ENCODE data around the gene COL23A1. TPM values are rescaled to one million over a fixed set of nuclear protein-coding genes. Genes with fewer than 3 reads are reported as not detected.

The COL23A1 gene
- total RNA-seq, 4 donors from 2014 or later = 7.9 to 20.4 (median 12.0) TPM

DNA sequence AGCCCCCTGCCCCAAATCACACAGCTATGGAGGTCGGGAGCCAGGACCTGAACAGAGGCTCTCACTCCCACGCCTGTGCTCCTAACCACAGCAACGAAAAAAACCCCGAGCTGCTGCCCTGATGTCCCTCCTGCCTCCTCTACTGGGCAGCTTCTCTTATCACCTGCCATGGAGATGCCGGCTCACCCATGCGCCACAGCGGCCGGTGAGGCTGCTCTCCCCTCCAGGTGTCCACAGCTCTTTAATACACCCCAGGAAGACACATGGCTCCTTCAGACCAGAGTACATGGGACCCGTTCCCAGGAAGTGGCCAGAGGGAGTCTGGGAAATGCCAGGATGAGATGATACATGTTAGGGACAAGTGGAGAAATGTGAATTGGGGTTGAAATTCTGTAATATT, 110.9 kb downstream of the COL23A1 start:
- Histone ChIP-seq H3K4me3 (no peak overlapping the region), H3K36me3 (no peaks in the 10 kb centered on the region), H3K4me1 (peaks cover 0 to 7% (median 0%) of the 10 kb centered on the region in 4 donors), H3K27me3 (no peaks in the 10 kb centered on the region), H3K9me3 (no peaks in the 10 kb centered on the region), H3K27ac (no peak overlapping the region)
- TF ChIP-seq POLR2A (IDR thresholded peaks at IDR 0.05) (no peak), EP300 (IDR thresholded peaks at IDR 0.05) (no peak)
- TF ChIP-seq, protein P1, sequence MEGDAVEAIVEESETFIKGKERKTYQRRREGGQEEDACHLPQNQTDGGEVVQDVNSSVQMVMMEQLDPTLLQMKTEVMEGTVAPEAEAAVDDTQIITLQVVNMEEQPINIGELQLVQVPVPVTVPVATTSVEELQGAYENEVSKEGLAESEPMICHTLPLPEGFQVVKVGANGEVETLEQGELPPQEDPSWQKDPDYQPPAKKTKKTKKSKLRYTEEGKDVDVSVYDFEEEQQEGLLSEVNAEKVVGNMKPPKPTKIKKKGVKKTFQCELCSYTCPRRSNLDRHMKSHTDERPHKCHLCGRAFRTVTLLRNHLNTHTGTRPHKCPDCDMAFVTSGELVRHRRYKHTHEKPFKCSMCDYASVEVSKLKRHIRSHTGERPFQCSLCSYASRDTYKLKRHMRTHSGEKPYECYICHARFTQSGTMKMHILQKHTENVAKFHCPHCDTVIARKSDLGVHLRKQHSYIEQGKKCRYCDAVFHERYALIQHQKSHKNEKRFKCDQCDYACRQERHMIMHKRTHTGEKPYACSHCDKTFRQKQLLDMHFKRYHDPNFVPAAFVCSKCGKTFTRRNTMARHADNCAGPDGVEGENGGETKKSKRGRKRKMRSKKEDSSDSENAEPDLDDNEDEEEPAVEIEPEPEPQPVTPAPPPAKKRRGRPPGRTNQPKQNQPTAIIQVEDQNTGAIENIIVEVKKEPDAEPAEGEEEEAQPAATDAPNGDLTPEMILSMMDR (IDR thresholded peaks at IDR 0.05) = no peak
- DNase-seq (ENCODE audit: low spot score in 2 of 2) = no peak
- WGBS, 2 donors = 91 to 93% methylated on average over 9 of the region's 9 CpGs

DNA sequence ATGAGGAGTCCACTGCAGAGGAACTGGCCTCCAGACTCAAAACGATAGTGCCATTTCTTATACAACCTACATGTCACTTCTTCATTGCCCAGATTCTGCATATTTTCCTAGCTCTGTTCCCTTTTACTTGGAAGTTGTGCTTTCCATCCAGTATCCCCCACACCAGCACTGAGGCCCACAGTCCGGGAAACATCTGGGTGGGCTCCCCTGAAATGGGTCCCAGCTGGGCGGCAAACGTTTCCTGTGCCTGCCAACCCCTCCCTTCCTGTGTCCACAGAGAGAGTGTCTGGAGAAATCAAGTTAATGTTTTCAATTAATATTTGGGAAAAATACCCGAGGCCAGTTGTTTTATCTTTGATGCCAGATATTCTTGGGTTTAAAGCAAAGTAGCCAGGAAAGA, 111.8 kb downstream of the COL23A1 start:
- WGBS, 2 donors = 35 to 49% methylated on average over 5 of the region's 5 CpGs
- Histone ChIP-seq H3K27me3 (no peaks in the 10 kb centered on the region), H3K27ac (no peak overlapping the region), H3K4me1 (peaks cover 0 to 15% (median 0%) of the 10 kb centered on the region in 4 donors), H3K4me3 (no peak overlapping the region), H3K36me3 (no peaks in the 10 kb centered on the region), H3K9me3 (no peaks in the 10 kb centered on the region)
- no peak for DNase-seq (ENCODE audit: low spot score in 2 of 2)
- TF ChIP-seq EP300 (IDR thresholded peaks at IDR 0.05) (no peak), POLR2A (IDR thresholded peaks at IDR 0.05) (no peak)
- TF ChIP-seq, protein P1 (IDR thresholded peaks at IDR 0.05) = no peak

DNA sequence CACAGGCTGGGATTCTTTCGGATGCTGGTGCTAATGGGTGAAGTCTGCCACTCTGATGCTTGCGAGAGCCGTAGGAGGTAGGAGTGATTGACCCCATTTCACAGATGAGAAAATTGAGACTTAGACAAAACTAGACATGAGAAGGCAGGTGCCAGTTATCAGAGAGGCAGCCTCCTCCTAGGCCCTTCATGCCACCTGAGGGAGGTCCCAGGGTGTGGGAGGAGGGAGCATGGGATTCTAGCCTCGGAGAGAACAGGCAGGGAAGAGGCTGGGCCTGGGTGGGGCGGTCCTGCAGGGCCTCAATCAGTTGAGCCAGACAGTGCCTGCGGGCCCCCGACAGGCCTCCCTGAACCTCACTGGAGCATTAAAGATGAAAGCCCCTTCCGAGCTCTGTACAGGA, 112.4 kb downstream of the COL23A1 start:
- Histone ChIP-seq H3K27ac (no peak overlapping the region), H3K4me1 (peaks cover 0 to 15% (median 0%) of the 10 kb centered on the region in 4 donors), H3K27me3 (no peaks in the 10 kb centered on the region), H3K4me3 (no peak overlapping the region), H3K36me3 (no peaks in the 10 kb centered on the region), H3K9me3 (no peaks in the 10 kb centered on the region)
- no peak for TF ChIP-seq POLR2A (IDR thresholded peaks at IDR 0.05)
- TF ChIP-seq, protein P1 (IDR thresholded peaks at IDR 0.05) = no peak
- no peak for TF ChIP-seq EP300 (IDR thresholded peaks at IDR 0.05)
- DNase-seq (ENCODE audit: low spot score in 2 of 2) = no peak
- 69 to 80% methylated on average over 8 of the region's 8 CpGs for WGBS, 2 donors

DNA sequence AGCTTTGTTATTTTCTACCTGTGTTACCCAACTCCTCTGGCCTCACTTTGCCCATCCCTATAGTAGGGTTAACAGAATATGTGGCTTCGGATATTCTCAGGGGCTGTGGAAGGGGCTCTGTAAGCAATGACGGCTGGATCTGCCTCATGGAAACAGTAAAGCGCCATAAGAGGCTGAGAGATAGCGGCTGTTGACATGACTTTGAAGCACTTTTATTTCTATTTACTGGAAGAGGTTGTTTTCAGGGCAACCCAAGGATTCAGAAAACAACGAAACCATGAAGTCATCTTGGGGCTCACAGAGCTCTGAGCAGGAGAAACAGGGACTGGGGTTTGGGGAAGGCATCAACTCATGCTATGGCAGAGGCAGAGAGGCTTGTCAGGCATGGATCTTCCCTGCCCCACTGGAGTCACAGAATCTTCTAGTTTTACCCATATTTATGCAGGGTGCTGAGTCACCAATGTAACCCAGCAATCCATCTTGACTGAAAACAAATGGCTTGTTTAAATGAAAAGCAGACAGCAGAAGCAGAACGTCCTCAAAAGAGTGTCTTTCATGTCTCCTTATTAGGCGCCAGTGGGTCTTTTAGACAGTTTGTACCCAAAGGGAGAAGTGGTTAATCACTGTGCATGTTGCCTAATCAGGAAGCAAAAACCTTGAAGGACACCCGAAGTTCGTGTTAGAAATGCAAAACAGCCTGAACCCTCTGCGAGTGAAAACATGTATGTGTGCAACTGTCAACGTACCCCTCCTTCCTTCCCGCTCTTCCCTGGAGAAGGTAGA, 113.0 kb downstream of the COL23A1 start:
- H3K27me3 ChIP-seq = no peaks in the 10 kb centered on the region
- H3K27ac ChIP-seq = peak overlapping the region in 1 of 4 donors; percentile 32
- H3K4me1 ChIP-seq = peaks cover 0 to 15% (median 0%) of the 10 kb centered on the region in 4 donors
- DNase-seq (ENCODE audit: low spot score in 2 of 2) = no peak
- WGBS, 2 donors = 65 to 70% methylated on average over 12 of the region's 12 CpGs
- TF ChIP-seq, protein P1 (IDR thresholded peaks at IDR 0.05) = no peak
- TF ChIP-seq EP300 (IDR thresholded peaks at IDR 0.05) = peak in 1 of 2 donors; percentile 8
- H3K36me3 ChIP-seq = no peaks in the 10 kb centered on the region
- H3K4me3 ChIP-seq = no peak overlapping the region
- no peaks in the 10 kb centered on the region for H3K9me3 ChIP-seq

DNA sequence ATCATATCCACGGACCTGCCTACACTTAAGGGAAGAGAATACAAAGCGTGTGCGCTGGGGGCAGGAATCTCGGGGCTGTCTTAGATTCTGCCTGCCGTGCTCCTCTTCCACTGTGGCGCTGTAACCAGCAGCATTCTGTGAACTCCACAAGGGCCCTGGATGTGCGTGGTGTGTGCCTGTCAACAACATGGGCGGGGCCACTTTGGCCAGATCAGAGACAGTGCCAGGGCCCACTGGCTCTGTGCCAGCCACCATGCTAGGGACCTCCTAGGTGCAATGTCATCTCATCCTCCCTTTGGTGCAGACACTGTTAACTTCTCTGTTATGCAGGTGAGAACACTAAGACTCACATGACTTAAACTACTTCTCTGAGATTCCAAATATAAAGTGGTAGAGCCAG, 113.7 kb downstream of the COL23A1 start:
- H3K27ac ChIP-seq = no peak overlapping the region
- DNase-seq (ENCODE audit: low spot score in 2 of 2) = no peak
- no peaks in the 10 kb centered on the region for H3K27me3 ChIP-seq
- TF ChIP-seq EP300 (IDR thresholded peaks at IDR 0.05) (no peak), POLR2A (IDR thresholded peaks at IDR 0.05) (no peak)
- TF ChIP-seq, protein P1 (IDR thresholded peaks at IDR 0.05) = no peak
- no peak overlapping the region for H3K4me3 ChIP-seq
- 89 to 95% methylated on average over 8 of the region's 8 CpGs for WGBS, 2 donors
- peaks cover 0 to 15% (median 0%) of the 10 kb centered on the region in 4 donors for H3K4me1 ChIP-seq
- no peaks in the 10 kb centered on the region for H3K36me3 ChIP-seq
- H3K9me3 ChIP-seq = no peaks in the 10 kb centered on the region

Data from tibial nerve (tissue), 4 donors.